Measurements from ENCODE around the gene SAMD5. TPM values are rescaled to one million over a fixed set of nuclear protein-coding genes. Genes with fewer than 3 reads are reported as not detected.

The SAMD5 gene
- polyA plus RNA-seq, 1 donor from 2014 or later = 14.1 TPM

DNA sequence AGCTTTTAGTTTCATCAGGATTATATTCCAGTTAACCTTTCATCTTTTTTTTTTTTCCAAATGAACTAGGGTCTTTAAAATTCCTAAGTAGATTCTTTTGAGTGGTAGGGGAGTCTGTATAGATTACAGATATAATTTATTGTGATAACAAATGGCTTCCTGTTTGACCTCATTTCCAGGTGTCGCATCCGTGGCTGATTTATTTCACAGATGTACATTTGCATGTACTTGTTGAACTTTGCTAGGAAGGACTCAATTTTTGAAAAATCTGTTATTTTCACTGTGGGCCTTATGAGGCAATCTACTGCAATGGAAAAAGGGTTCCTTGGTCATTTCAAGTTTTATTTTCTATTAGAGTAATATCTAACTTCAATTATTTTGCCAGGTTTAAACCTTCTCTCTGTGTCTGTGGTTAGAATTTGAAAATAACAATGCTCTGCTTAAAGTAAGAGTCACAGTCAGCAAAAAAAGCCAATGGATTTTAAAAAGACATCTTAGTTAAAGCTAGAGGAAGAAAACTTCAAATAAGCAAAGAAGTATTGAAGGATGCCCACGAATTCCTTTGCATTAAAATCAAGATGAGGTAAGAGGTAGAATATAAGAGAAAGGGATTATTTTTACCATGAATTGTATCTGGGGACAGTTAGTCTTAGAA is 57.9 kb downstream of the SAMD5 start:
- Histone ChIP-seq H3K4me3 (ENCODE audit: low read length) (no peak overlapping the region), H3F3A (ENCODE audit: insufficient read depth, low read length, poor library complexity, severe bottlenecking) (no peaks in the 10 kb centered on the region), H3K9me3 (ENCODE audit: low read length) (no peaks in the 10 kb centered on the region), H3K36me3 (ENCODE audit: insufficient read depth, low read length) (no peaks in the 10 kb centered on the region), H3K4me2 (ENCODE audit: low read length) (no peak overlapping the region), H3K27ac (ENCODE audit: low read length) (no peak overlapping the region), H2AFZ (ENCODE audit: low read depth, low read length) (no peak overlapping the region), H4K20me1 (ENCODE audit: insufficient read depth) (no peaks in the 10 kb centered on the region), H3K79me2 (replicated peaks; ENCODE audit: insufficient read depth, low read length) (no peaks in the 10 kb centered on the region), H3K9me2 (ENCODE audit: insufficient read depth, low read length) (no peaks in the 10 kb centered on the region), H3K9ac (ENCODE audit: low read length) (no peak overlapping the region), H3K27me3 (ENCODE audit: insufficient read depth, low read depth, low read length) (no peaks in the 10 kb centered on the region)
- no peak for TF ChIP-seq EZH2 (IDR thresholded peaks at IDR 0.05; ENCODE audit: borderline replicate concordance, insufficient read depth, low read length, poor library complexity, severe bottlenecking)
- TF ChIP-seq SMC3 (conservative IDR thresholded peaks at IDR 0.05; ENCODE audit: poor library complexity) = no peak
- TF ChIP-seq, protein P1, sequence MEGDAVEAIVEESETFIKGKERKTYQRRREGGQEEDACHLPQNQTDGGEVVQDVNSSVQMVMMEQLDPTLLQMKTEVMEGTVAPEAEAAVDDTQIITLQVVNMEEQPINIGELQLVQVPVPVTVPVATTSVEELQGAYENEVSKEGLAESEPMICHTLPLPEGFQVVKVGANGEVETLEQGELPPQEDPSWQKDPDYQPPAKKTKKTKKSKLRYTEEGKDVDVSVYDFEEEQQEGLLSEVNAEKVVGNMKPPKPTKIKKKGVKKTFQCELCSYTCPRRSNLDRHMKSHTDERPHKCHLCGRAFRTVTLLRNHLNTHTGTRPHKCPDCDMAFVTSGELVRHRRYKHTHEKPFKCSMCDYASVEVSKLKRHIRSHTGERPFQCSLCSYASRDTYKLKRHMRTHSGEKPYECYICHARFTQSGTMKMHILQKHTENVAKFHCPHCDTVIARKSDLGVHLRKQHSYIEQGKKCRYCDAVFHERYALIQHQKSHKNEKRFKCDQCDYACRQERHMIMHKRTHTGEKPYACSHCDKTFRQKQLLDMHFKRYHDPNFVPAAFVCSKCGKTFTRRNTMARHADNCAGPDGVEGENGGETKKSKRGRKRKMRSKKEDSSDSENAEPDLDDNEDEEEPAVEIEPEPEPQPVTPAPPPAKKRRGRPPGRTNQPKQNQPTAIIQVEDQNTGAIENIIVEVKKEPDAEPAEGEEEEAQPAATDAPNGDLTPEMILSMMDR (IDR thresholded peaks at IDR 0.05; ENCODE audit: poor library complexity, severe bottlenecking) = no peak
- no peak for TF ChIP-seq MXI1 (conservative IDR thresholded peaks at IDR 0.05; ENCODE audit: poor library complexity, severe bottlenecking)
- TF ChIP-seq POLR2AphosphoS5 (IDR thresholded peaks at IDR 0.05) = no peak
- TF ChIP-seq TAF1 (IDR thresholded peaks at IDR 0.05; ENCODE audit: low read depth) = no peak
- TF ChIP-seq, protein P2, sequence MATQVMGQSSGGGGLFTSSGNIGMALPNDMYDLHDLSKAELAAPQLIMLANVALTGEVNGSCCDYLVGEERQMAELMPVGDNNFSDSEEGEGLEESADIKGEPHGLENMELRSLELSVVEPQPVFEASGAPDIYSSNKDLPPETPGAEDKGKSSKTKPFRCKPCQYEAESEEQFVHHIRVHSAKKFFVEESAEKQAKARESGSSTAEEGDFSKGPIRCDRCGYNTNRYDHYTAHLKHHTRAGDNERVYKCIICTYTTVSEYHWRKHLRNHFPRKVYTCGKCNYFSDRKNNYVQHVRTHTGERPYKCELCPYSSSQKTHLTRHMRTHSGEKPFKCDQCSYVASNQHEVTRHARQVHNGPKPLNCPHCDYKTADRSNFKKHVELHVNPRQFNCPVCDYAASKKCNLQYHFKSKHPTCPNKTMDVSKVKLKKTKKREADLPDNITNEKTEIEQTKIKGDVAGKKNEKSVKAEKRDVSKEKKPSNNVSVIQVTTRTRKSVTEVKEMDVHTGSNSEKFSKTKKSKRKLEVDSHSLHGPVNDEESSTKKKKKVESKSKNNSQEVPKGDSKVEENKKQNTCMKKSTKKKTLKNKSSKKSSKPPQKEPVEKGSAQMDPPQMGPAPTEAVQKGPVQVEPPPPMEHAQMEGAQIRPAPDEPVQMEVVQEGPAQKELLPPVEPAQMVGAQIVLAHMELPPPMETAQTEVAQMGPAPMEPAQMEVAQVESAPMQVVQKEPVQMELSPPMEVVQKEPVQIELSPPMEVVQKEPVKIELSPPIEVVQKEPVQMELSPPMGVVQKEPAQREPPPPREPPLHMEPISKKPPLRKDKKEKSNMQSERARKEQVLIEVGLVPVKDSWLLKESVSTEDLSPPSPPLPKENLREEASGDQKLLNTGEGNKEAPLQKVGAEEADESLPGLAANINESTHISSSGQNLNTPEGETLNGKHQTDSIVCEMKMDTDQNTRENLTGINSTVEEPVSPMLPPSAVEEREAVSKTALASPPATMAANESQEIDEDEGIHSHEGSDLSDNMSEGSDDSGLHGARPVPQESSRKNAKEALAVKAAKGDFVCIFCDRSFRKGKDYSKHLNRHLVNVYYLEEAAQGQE (IDR thresholded peaks at IDR 0.05; ENCODE audit: borderline replicate concordance) = no peak
- TF ChIP-seq EP300 (conservative IDR thresholded peaks at IDR 0.05; ENCODE audit: poor library complexity, severe bottlenecking) = no peak
- TF ChIP-seq RAD21 (conservative IDR thresholded peaks at IDR 0.05) = no peak

DNA sequence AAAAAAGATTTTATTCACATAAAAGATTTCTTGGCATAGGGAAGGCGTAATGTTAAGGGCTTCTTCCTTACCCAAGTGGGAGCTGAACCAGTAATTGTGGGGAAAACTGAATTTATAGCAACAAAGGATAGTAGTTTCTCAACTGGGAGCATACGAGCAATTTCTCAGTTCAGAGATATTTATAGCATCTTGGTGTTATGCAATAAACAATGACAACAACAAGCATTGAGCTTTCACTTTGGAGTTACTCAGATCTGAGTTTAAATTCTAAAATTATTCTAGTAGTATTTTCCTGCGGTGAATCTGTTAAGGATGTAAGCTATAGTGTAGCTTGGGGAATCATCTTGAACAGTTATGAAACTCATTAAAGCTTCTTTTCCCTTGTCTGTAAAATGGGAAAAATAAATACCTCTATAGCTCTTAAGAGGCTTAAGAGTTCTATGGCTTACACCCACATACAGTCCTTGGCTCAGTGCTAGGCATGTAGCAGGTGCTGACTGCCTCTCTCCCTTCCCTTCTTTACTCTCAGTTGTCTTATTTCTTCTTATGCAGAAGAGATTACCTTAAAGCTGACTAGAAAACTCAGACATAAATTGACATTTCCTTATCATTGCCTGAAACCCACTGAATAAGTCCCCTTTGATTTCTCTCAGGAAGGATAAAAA is 58.8 kb downstream of the SAMD5 start:
- no peak overlapping the region for H3K9ac ChIP-seq (ENCODE audit: low read length)
- no peaks in the 10 kb centered on the region for H3K9me2 ChIP-seq (ENCODE audit: insufficient read depth, low read length)
- H3K79me2 ChIP-seq (replicated peaks; ENCODE audit: insufficient read depth, low read length) = no peaks in the 10 kb centered on the region
- TF ChIP-seq TAF1 (IDR thresholded peaks at IDR 0.05; ENCODE audit: low read depth) = no peak
- TF ChIP-seq, protein P1 (IDR thresholded peaks at IDR 0.05; ENCODE audit: poor library complexity, severe bottlenecking) = no peak
- H4K20me1 ChIP-seq (ENCODE audit: insufficient read depth) = no peaks in the 10 kb centered on the region
- H3K27ac ChIP-seq (ENCODE audit: low read length) = no peak overlapping the region
- H3K9me3 ChIP-seq (ENCODE audit: low read length) = no peaks in the 10 kb centered on the region
- no peaks in the 10 kb centered on the region for H3F3A ChIP-seq (ENCODE audit: insufficient read depth, low read length, poor library complexity, severe bottlenecking)
- H2AFZ ChIP-seq (ENCODE audit: low read depth, low read length) = no peak overlapping the region
- no peak overlapping the region for H3K4me2 ChIP-seq (ENCODE audit: low read length)
- no peaks in the 10 kb centered on the region for H3K27me3 ChIP-seq (ENCODE audit: insufficient read depth, low read depth, low read length)
- no peaks in the 10 kb centered on the region for H3K36me3 ChIP-seq (ENCODE audit: insufficient read depth, low read length)
- H3K4me3 ChIP-seq (ENCODE audit: low read length) = no peak overlapping the region
